ENCODE data around the gene ANHX.

Gene ANHX

DNA sequence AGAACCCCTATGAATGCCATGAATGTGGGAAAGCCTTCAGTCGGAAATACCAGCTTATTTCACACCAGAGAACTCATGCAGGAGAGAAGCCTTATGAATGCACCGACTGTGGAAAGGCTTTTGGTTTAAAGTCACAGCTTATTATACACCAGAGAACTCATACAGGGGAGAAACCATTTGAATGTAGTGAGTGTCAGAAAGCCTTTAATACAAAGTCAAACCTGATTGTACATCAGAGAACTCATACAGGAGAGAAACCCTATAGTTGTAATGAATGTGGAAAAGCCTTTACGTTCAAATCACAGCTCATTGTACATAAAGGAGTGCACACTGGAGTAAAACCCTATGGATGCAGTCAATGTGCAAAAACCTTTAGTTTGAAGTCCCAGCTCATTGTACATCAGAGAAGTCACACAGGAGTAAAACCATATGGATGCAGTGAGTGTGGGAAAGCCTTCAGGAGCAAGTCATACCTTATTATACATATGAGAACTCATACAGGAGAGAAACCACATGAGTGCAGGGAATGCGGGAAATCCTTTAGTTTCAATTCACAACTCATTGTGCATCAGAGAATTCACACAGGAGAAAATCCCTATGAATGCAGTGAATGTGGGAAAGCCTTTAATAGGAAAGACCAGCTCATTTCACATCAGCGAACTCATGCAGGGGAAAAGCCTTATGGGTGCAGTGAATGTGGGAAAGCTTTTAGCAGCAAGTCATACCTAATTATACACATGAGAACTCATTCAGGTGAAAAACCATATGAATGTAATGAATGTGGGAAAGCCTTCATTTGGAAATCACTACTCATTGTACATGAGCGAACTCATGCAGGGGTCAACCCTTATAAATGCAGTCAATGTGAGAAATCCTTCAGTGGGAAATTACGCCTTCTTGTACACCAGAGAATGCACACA is 32.1 kb downstream of the ANHX start:
- Histone ChIP-seq H3K36me3 (ENCODE audit: insufficient read depth) (no peaks in the 10 kb centered on the region), H3K4me1 (ENCODE audit: low read depth, poor library complexity, severe bottlenecking) (no peaks in the 10 kb centered on the region), H3K27ac (no peak overlapping the region), H2AFZ (ENCODE audit: low read depth) (no peak overlapping the region), H4K20me1 (ENCODE audit: insufficient read depth) (no peaks in the 10 kb centered on the region), H3K27me3 (ENCODE audit: insufficient read depth, low read depth) (no peaks in the 10 kb centered on the region), H3K4me2 (no peak overlapping the region), H3K79me2 (ENCODE audit: insufficient read depth, low read depth) (no peaks in the 10 kb centered on the region), H3K9ac (no peak overlapping the region), H3K4me3 (IDR thresholded peaks at IDR 0.05; ENCODE audit: insufficient read depth, low read depth, low read length) (no peak overlapping the region)
- TF ChIP-seq, protein P1, sequence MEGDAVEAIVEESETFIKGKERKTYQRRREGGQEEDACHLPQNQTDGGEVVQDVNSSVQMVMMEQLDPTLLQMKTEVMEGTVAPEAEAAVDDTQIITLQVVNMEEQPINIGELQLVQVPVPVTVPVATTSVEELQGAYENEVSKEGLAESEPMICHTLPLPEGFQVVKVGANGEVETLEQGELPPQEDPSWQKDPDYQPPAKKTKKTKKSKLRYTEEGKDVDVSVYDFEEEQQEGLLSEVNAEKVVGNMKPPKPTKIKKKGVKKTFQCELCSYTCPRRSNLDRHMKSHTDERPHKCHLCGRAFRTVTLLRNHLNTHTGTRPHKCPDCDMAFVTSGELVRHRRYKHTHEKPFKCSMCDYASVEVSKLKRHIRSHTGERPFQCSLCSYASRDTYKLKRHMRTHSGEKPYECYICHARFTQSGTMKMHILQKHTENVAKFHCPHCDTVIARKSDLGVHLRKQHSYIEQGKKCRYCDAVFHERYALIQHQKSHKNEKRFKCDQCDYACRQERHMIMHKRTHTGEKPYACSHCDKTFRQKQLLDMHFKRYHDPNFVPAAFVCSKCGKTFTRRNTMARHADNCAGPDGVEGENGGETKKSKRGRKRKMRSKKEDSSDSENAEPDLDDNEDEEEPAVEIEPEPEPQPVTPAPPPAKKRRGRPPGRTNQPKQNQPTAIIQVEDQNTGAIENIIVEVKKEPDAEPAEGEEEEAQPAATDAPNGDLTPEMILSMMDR (conservative IDR thresholded peaks at IDR 0.05; ENCODE audit: low read depth, low read length): no peak

GRCh38 chr12:133202493-133203343 is 33.0 kb downstream of the ANHX start:
- H3K79me2 ChIP-seq (ENCODE audit: insufficient read depth, low read depth): no peaks in the 10 kb centered on the region
- TF ChIP-seq, protein P1 (conservative IDR thresholded peaks at IDR 0.05; ENCODE audit: low read depth, low read length): no peak
- H3K27me3 ChIP-seq (ENCODE audit: insufficient read depth, low read depth): no peaks in the 10 kb centered on the region
- no peak overlapping the region for H3K4me2 ChIP-seq
- H3K36me3 ChIP-seq (ENCODE audit: insufficient read depth): no peaks in the 10 kb centered on the region
- no peaks in the 10 kb centered on the region for H4K20me1 ChIP-seq (ENCODE audit: insufficient read depth)
- H3K9ac ChIP-seq: no peak overlapping the region
- no peak overlapping the region for H3K4me3 ChIP-seq (IDR thresholded peaks at IDR 0.05; ENCODE audit: insufficient read depth, low read depth, low read length)
- H3K27ac ChIP-seq: no peak overlapping the region
- no peaks in the 10 kb centered on the region for H3K4me1 ChIP-seq (ENCODE audit: low read depth, poor library complexity, severe bottlenecking)
- H2AFZ ChIP-seq (ENCODE audit: low read depth): no peak overlapping the region

GRCh38 chr12:133201888-133202287 is 33.8 kb downstream of the ANHX start:
- Histone ChIP-seq H3K9ac (no peak overlapping the region), H2AFZ (ENCODE audit: low read depth) (no peak overlapping the region), H3K4me1 (ENCODE audit: low read depth, poor library complexity, severe bottlenecking) (no peaks in the 10 kb centered on the region), H3K27me3 (ENCODE audit: insufficient read depth, low read depth) (no peaks in the 10 kb centered on the region), H3K4me3 (IDR thresholded peaks at IDR 0.05; ENCODE audit: insufficient read depth, low read depth, low read length) (no peak overlapping the region), H3K79me2 (ENCODE audit: insufficient read depth, low read depth) (no peaks in the 10 kb centered on the region), H3K27ac (no peak overlapping the region), H4K20me1 (ENCODE audit: insufficient read depth) (no peaks in the 10 kb centered on the region), H3K4me2 (no peak overlapping the region), H3K36me3 (ENCODE audit: insufficient read depth) (no peaks in the 10 kb centered on the region)
- TF ChIP-seq, protein P1 (conservative IDR thresholded peaks at IDR 0.05; ENCODE audit: low read depth, low read length): no peak

- H3K4me3 ChIP-seq (IDR thresholded peaks at IDR 0.05; ENCODE audit: insufficient read depth, low read depth, low read length): no peak overlapping the region
- no peak overlapping the region for H3K27ac ChIP-seq
- H3K79me2 ChIP-seq (ENCODE audit: insufficient read depth, low read depth): no peaks in the 10 kb centered on the region
- TF ChIP-seq, protein P1 (conservative IDR thresholded peaks at IDR 0.05; ENCODE audit: low read depth, low read length): no peak
- H3K27me3 ChIP-seq (ENCODE audit: insufficient read depth, low read depth): no peaks in the 10 kb centered on the region
- no peak overlapping the region for H3K4me2 ChIP-seq
- H3K4me1 ChIP-seq (ENCODE audit: low read depth, poor library complexity, severe bottlenecking): no peaks in the 10 kb centered on the region
- no peaks in the 10 kb centered on the region for H4K20me1 ChIP-seq (ENCODE audit: insufficient read depth)
- H2AFZ ChIP-seq (ENCODE audit: low read depth): no peak overlapping the region
- H3K36me3 ChIP-seq (ENCODE audit: insufficient read depth): no peaks in the 10 kb centered on the region; the same call in 1 of the 2 replicates
- H3K9ac ChIP-seq: no peak overlapping the region
Observed at GRCh38 chr12:133192847-133193246, 42.8 kb downstream of the ANHX start.
